HG03060 (cell line): ENCODE results near the gene CACNA2D2.

Experiments used
- ATAC-seq: cut with Tn5 transposase; IDR thresholded peaks from one replicate; pipeline ENCODE4 v1.9.1; 2021; ENCODE audit warnings: low read depth, moderate number of reproducible peaks; ENCODE audit not compliant: unreplicated experiment

The CACNA2D2 gene

GRCh38 chr3:50375258-50375931 lies 128.0 kb downstream of the CACNA2D2 start:
- ATAC-seq, result no peak

GRCh38 chr3:50374363-50375257 lies 128.8 kb downstream of the CACNA2D2 start:
- ATAC-seq, result no peak

- ATAC-seq, result no peak
These were observed 130.0 kb downstream of the CACNA2D2 start for GRCh38 chr3:50373146-50374051.

- no peak for ATAC-seq
These were observed 131.1 kb downstream of the CACNA2D2 start for GRCh38 chr3:50372349-50372748.

- ATAC-seq, result no peak
These were observed 132.2 kb downstream of the CACNA2D2 start for GRCh38 chr3:50371133-50371685.

- no peak for ATAC-seq
These were observed 132.8 kb downstream of the CACNA2D2 start for GRCh38 chr3:50370594-50370993.

GRCh38 chr3:50369012-50369670 lies 134.3 kb downstream of the CACNA2D2 start:
- no peak for ATAC-seq

GRCh38 chr3:50365842-50366220 lies 137.6 kb downstream of the CACNA2D2 start:
- ATAC-seq, result no peak

GRCh38 chr3:50365080-50365841 lies 138.2 kb downstream of the CACNA2D2 start:
- peak; percentile 74 for ATAC-seq

GRCh38 chr3:50364573-50365079 lies 138.8 kb downstream of the CACNA2D2 start:
- ATAC-seq, result no peak

GRCh38 chr3:50359760-50360110 lies 143.7 kb downstream of the CACNA2D2 start:
- ATAC-seq, result no peak

- peak; percentile 95 for ATAC-seq
These were observed 144.3 kb downstream of the CACNA2D2 start, which contains the start of gene TMEM115 for GRCh38 chr3:50358911-50359759. TSS of gene TMEM115 (minus strand) at chr3:50359521. CDS start at chr3:50359063, 458 bp downstream.

GRCh38 chr3:50358355-50358910 lies 145.0 kb downstream of the CACNA2D2 start:
- ATAC-seq, result no peak

- ATAC-seq, result no peak
These were observed 146.0 kb downstream of the CACNA2D2 start for GRCh38 chr3:50357481-50357880.

- no peak for ATAC-seq
These were observed 146.9 kb downstream of the CACNA2D2 start for GRCh38 chr3:50356553-50356952.

- ATAC-seq, result no peak
These were observed 147.4 kb downstream of the CACNA2D2 start for GRCh38 chr3:50355829-50356552.

- ATAC-seq, result no peak
These were observed 148.6 kb downstream of the CACNA2D2 start for GRCh38 chr3:50354850-50355249.
